Gastroesophageal sphincter (tissue), 4 donors: ENCODE measurements around the gene AXIN1. TPM values are rescaled to one million over a fixed set of nuclear protein-coding genes. Genes with fewer than 3 reads are reported as not detected.
"Not testable (repeated sequence)": the region's sequence is repeated elsewhere in the genome, so short reads cannot be mapped to it uniquely, and the experiment has no call there.

Source experiments
- ATAC-seq: fragments of 150-250 bp; one replicate; pipeline ENCODE4 v1.9.1; 2016; ENCODE audit warnings: mild to moderate bottlenecking, moderate library complexity
- H3K27ac ChIP-seq, 4 donors: fragments of 200-600 bp; sonication (generic) in 3 of 4; 1 replicate in 3 of 4; 2 replicates in 1 of 4; pipeline ENCODE4 v1.5.1; 2016 to 2019
- H3K27me3 ChIP-seq: fragments of 200-600 bp; sonication (generic); one replicate; pipeline ENCODE4 v1.5.1; 2019
- H3K36me3 ChIP-seq, 2 donors: fragments of 200-600 bp; sonication (generic); one replicate each; pipeline ENCODE4 v1.5.1; 2019; ENCODE audit warnings: control low read depth in 1 of 2
- H3K4me1 ChIP-seq, 3 donors: fragments of 200-600 bp; sonication (generic); 1 replicate in 2 of 3; 2 replicates in 1 of 3; pipeline ENCODE4 v1.5.1; 2016 to 2019; ENCODE audit warnings: control low read depth in 2 of 3
- H3K4me3 ChIP-seq, 2 donors: fragments of 200-600 bp; sonication (generic); one replicate each; pipeline ENCODE4 v1.5.1; 2019; ENCODE audit warnings: mild to moderate bottlenecking in 1 of 2, moderate library complexity in 1 of 2
- H3K9me3 ChIP-seq, 3 donors: fragments of 200-600 bp; sonication (generic); one replicate each; pipeline ENCODE4 v1.5.1; 2017 to 2019; ENCODE audit warnings: control low read depth in 2 of 3
- EP300 ChIP-seq: sonication (generic); formaldehyde crosslinking; IDR thresholded peaks from one replicate; pipeline ENCODE4 v1.6.1; 2017; ENCODE audit warnings: antibody characterized with exemption, mild to moderate bottlenecking
- POLR2A ChIP-seq, 2 donors: fragments of 450-650 bp; IDR thresholded peaks; one replicate each; pipeline ENCODE4 v1.6.1; 2017; ENCODE audit warnings: antibody characterized with exemption in 2 of 2, mild to moderate bottlenecking in 2 of 2, moderate library complexity in 1 of 2
- POLR2AphosphoS5 ChIP-seq: sonication (generic); formaldehyde crosslinking; IDR thresholded peaks from one replicate; pipeline ENCODE4 v1.6.1; 2017; ENCODE audit warnings: antibody characterized with exemption
- WGBS, 2 donors: methylation state at CpG; one replicate each; pipeline ENCODE4 v1.1.5; 2018; ENCODE audit warnings: low coverage in 1 of 2; 5-methylcytosine and 5-hydroxymethylcytosine counted together
- total RNA-seq, 4 donors: library from RNA; depleted of rRNA; stranded (reverse); fragments of >200 nt; gene quantifications; one replicate each; pipeline ENCODE4 v1.1.0, GENCODE V29; 2016
- TF ChIP-seq, protein P1 (sequence below), 4 experiments: fragments of 200-600 bp in 2 of 4; fragments of 450-650 bp in 2 of 4; sonication (generic) in 1 of 4; IDR thresholded peaks; one replicate each; pipeline ENCODE4 v1.5.1; 2017 to 2019; ENCODE audit warnings: antibody characterized with exemption in 4 of 4, mild to moderate bottlenecking in 2 of 4, moderate library complexity in 2 of 4

The AXIN1 gene
- total RNA-seq, 4 donors from 2014 or later: 26.0 to 58.8 (median 32.9) TPM

DNA sequence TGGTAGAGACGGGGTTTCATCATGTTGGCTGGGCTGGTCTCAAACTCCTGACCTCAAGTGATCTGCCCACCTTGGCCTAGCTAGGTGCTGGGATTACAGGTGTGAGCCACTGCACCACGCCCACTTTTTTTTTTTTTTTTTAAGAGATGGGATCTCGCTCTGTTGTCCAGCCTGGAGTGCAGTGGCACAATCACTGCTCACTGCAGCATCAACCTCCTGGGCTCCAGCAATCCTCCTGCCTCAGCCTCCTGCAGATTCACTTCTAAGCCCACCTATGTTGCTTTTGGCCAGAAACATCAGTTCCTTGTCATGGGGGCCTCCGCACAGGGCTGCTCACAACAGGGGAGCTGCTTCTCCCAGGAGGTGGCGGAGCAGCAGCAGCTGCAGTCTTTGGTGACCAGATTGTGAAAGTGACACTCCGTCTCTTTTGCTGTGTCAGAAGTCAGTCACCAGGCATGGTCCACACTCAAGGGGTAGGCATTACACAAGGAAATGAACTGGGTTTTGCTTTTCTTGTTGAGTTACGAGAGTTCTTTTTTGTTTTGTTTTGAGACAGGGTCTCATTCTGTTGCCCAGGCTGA lies 40.0 kb upstream of the AXIN1 start:
- no peak overlapping the region for H3K27ac ChIP-seq
- H3K4me3 ChIP-seq: no peak overlapping the region
- no peak for TF ChIP-seq POLR2A (IDR thresholded peaks at IDR 0.05)
- TF ChIP-seq, protein P1, sequence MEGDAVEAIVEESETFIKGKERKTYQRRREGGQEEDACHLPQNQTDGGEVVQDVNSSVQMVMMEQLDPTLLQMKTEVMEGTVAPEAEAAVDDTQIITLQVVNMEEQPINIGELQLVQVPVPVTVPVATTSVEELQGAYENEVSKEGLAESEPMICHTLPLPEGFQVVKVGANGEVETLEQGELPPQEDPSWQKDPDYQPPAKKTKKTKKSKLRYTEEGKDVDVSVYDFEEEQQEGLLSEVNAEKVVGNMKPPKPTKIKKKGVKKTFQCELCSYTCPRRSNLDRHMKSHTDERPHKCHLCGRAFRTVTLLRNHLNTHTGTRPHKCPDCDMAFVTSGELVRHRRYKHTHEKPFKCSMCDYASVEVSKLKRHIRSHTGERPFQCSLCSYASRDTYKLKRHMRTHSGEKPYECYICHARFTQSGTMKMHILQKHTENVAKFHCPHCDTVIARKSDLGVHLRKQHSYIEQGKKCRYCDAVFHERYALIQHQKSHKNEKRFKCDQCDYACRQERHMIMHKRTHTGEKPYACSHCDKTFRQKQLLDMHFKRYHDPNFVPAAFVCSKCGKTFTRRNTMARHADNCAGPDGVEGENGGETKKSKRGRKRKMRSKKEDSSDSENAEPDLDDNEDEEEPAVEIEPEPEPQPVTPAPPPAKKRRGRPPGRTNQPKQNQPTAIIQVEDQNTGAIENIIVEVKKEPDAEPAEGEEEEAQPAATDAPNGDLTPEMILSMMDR (IDR thresholded peaks at IDR 0.05): no peak
- no peak for TF ChIP-seq EP300
- TF ChIP-seq POLR2AphosphoS5: no peak
- WGBS, 2 donors: 94 to 100% methylated on average over 2 to 7 of the region's 7 CpGs
- no peaks in the 10 kb centered on the region for H3K27me3 ChIP-seq
- H3K9me3 ChIP-seq: no peaks in the 10 kb centered on the region
- no peaks in the 10 kb centered on the region for H3K36me3 ChIP-seq
- no peak for ATAC-seq
- peaks cover 0 to 27% (median 0%) of the 10 kb centered on the region in 3 donors for H3K4me1 ChIP-seq

DNA sequence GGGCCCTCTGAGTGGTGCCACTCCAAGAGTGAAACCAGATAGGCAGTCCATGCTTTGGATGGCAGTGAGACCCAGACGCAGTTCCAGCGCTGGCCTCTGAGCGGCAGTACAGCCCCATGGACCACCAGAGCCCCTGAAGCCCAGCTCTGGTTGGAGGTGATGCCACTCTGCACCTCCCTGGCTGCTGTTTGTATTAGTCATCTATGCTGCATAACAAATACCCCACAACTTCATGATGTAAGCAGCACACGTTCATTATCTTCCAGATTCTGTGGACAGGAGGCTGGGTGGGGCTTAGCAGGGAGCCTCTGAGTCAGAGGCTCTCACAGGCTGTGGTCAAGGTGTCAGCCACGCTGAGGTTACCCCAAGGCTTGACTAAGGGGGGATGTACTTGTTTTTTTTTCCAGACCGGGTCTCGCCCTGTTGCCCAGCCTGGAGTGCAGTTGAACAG lies 39.4 kb upstream of the AXIN1 start:
- peak; percentile 54 for ATAC-seq
- peaks cover 0 to 34% (median 0%) of the 10 kb centered on the region in 3 donors for H3K4me1 ChIP-seq
- TF ChIP-seq, protein P1 (IDR thresholded peaks at IDR 0.05): peak in 3 of 4 experiments; percentile 64 to 76 (median 69)
- TF ChIP-seq POLR2AphosphoS5: no peak
- no peaks in the 10 kb centered on the region for H3K27me3 ChIP-seq
- no peaks in the 10 kb centered on the region for H3K9me3 ChIP-seq
- WGBS, 2 donors: 80% methylated on average over 1 of the region's 7 CpGs; no CpG with 5 or more reads in 1 of the 2 donors
- no peak overlapping the region for H3K27ac ChIP-seq
- no peaks in the 10 kb centered on the region for H3K36me3 ChIP-seq
- H3K4me3 ChIP-seq: no peak overlapping the region

DNA sequence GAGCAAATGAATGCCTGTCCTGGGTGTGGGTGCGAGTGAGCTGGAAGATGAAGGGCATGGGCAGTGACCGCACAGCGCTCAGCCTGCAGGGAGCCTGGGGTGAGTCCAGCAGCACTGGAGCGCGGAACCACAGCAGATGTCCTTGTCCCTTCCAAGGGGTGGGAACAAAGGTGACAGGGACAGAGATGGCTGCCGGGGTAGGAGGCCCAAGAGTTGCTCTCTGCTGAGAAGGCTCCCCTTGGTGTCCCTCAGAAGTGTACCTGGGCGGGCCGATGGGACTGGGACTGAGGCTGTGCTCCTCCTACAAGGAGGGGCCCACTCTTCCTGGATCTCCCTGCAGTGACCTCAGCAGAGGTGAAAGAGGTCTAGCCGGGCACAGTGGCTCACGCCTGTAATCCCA lies 36.8 kb upstream of the AXIN1 start:
- Histone ChIP-seq H3K4me1 (peaks cover 0 to 33% (median 0%) of the 10 kb centered on the region in 3 donors), H3K4me3 (no peak overlapping the region), H3K27ac (no peak overlapping the region), H3K36me3 (no peaks in the 10 kb centered on the region), H3K9me3 (no peaks in the 10 kb centered on the region), H3K27me3 (no peaks in the 10 kb centered on the region)
- no peak for TF ChIP-seq POLR2AphosphoS5
- TF ChIP-seq EP300: no peak
- no peak for TF ChIP-seq POLR2A (IDR thresholded peaks at IDR 0.05)
- TF ChIP-seq, protein P1 (IDR thresholded peaks at IDR 0.05): no peak
- WGBS, 2 donors: 83% methylated on average over 1 of the region's 10 CpGs; no CpG with 5 or more reads in 1 of the 2 donors
- ATAC-seq: no peak

DNA sequence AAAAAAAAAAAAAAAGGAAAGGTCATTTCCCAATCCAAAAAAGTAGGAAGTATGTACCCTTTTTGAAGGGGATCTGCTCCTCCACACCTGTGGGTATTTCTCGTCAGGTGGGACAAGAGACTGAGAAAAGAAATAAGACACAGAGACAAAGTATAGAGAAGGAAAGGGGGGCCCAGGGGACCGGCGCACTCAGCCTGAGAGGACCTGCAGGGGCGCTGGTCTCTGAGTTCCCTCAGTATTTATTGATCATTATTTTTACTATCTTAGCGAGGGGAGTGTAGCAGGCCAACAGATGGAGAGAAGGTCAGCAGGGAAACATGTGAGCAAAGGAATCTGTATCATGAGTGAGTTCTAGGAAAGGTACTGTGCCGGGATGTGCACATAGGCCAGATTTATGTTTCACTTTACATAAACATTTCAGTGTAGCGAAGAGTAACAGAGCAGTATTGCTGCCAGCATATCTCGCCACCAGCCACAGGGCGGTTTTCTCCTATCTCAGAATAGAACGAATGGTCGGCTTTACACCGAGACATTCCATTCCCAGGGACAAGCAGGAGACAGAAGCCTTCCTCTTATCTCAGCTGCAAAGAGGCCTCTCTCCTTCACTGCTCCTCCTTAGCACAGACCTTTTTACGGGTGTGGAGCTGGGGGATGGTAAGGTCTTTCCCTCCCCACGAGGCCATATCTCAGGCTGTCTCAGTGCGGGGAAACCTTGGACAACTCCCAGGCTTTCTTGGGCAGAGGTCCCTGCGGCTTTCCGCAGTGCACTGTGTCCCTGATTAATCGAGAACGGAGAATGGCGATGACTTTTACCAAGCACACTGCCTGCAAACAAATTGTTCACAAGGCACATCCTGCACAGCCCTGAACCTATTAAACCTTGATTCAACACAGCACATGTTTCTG lies 35.5 kb upstream of the AXIN1 start:
- H3K4me1 ChIP-seq: peaks cover 0 to 46% (median 4%) of the 10 kb centered on the region in 3 donors
- TF ChIP-seq, protein P1 (IDR thresholded peaks at IDR 0.05): peak in 1 of 4 experiments; percentile 13
- peak overlapping the region; percentile 19 to 75 (median 65) for H3K27ac ChIP-seq
- H3K4me3 ChIP-seq: peak overlapping the region in 1 of 2 donors; percentile 14
- H3K9me3 ChIP-seq, ATAC-seq, H3K27me3 ChIP-seq, H3K36me3 ChIP-seq: not testable (repeated sequence)
- 25 to 31% methylated on average over 14 to 19 of the region's 20 CpGs for WGBS, 2 donors
